Frontal cortex (tissue), 1 donor: ENCODE measurements around the gene RGS13. TPM values are rescaled to one million over a fixed set of nuclear protein-coding genes. Genes with fewer than 3 reads are reported as not detected.

ENCODE experiments used
- total RNA-seq: library from RNA; depleted of rRNA; stranded (reverse); fragments of >200 nt; gene quantifications from one replicate; pipeline ENCODE4 v1.2.3, GENCODE V29; 2014

Gene RGS13
- total RNA-seq, 1 donor from 2014 or later, result not detected

Other genes with a start within 250 kb of the RGS13 start
- gene RGS1, start 60.4 kb upstream of the RGS13 start, total RNA-seq, result 6.5 TPM
- 55.4 TPM for gene RGS2, start 172.9 kb downstream of the RGS13 start, total RNA-seq